Natural killer cell (primary cell): ENCODE data around the gene STIM2. TPM values are rescaled to one million over a fixed set of nuclear protein-coding genes. Genes with fewer than 3 reads are reported as not detected.

Experiments
- ATAC-seq, 3 donors: fragments of 150-1000 bp in 2 of 3; fragments of 200-7000 bp in 1 of 3; cut with Tn5 transposase; 1 replicate in 1 of 3; 2 replicates in 2 of 3; pipeline ENCODE4 v1.10.0; 2021; ENCODE audit warnings: mild to moderate bottlenecking in 2 of 3, moderate library complexity in 2 of 3
- DNase-seq, 2 donors: peaks; one replicate each; pipeline versions ENCODE4 v3.0.0 to v3.0.0-alpha.2; 2013 to 2021; ENCODE audit warnings: mixed read lengths in 1 of 2
- H3K27ac ChIP-seq: one replicate; pipeline ENCODE4 v1.5.1; 2013; ENCODE audit warnings: mild to moderate bottlenecking, low read length
- H3K27me3 ChIP-seq: one replicate; pipeline ENCODE4 v1.6.1; 2013; ENCODE audit warnings: low read length; ENCODE audit not compliant: control insufficient read depth, insufficient read depth
- H3K36me3 ChIP-seq: one replicate; pipeline ENCODE4 v1.6.1; 2013; ENCODE audit warnings: low read length; ENCODE audit not compliant: control insufficient read depth, insufficient read depth
- H3K4me1 ChIP-seq: one replicate; pipeline ENCODE4 v1.6.1; 2013; ENCODE audit warnings: low read length; ENCODE audit not compliant: control insufficient read depth, insufficient read depth
- H3K4me3 ChIP-seq: one replicate; pipeline ENCODE4 v1.5.1; 2013; ENCODE audit warnings: low read length
- H3K9me3 ChIP-seq: one replicate; pipeline ENCODE4 v1.6.1; 2013; ENCODE audit warnings: low read length; ENCODE audit not compliant: control insufficient read depth, insufficient read depth
- H3K27ac Mint-ChIP-seq, 2 donors: one replicate each; pipeline ENCODE4 v1.8.0; 2022; ENCODE audit warnings: mild to moderate bottlenecking in 2 of 2, mixed read lengths in 2 of 2, moderate library complexity in 1 of 2
- H3K27me3 Mint-ChIP-seq, 2 donors: one replicate each; pipeline ENCODE4 v1.8.0; 2022; ENCODE audit warnings: low read depth in 2 of 2, mixed read lengths in 2 of 2
- H3K36me3 Mint-ChIP-seq: one replicate; pipeline ENCODE4 v1.8.0; 2022; ENCODE audit warnings: mixed read lengths
- H3K4me1 Mint-ChIP-seq, 2 donors: one replicate each; pipeline ENCODE4 v1.8.0; 2022; ENCODE audit warnings: mixed read lengths in 2 of 2
- H3K4me3 Mint-ChIP-seq: one replicate; pipeline ENCODE4 v1.8.0; 2022; ENCODE audit warnings: mild to moderate bottlenecking, moderate library complexity, mixed read lengths
- H3K9me3 Mint-ChIP-seq, 2 donors: one replicate each; pipeline ENCODE4 v1.8.0; 2022; ENCODE audit warnings: mixed read lengths in 2 of 2
- WGBS: methylation state at CpG from one replicate; pipeline ENCODE4 v1.1.7; 2013; ENCODE audit warnings: missing lambda C conversion rate; ENCODE audit not compliant: insufficient coverage; 5-methylcytosine and 5-hydroxymethylcytosine counted together
- intact Hi-C: fragments of 100-400 bp; cut with micrococcal nuclease; formaldehyde crosslinking; loops from one replicate; pipeline ENCODE4 v1.14.2; 2022
- total RNA-seq, 4 donors: library from RNA; stranded (reverse); fragments of 120-200 nt in 1 of 4; gene quantifications; one replicate each; pipeline versions ENCODE4 v1.2.3 to v1.2.4, GENCODE V29; 2013 to 2022
- TF ChIP-seq, protein P1 (sequence below): fragments of 200-600 bp; IDR thresholded peaks from one replicate; pipeline ENCODE4 v1.8.0; 2022; ENCODE audit warnings: antibody characterized with exemption

Gene STIM2
- total RNA-seq, 3 donors from 2014 or later (not counting 1 experiment from before 2014, with no cell fraction given), result 98.3 to 104 (median 100) TPM

DNA sequence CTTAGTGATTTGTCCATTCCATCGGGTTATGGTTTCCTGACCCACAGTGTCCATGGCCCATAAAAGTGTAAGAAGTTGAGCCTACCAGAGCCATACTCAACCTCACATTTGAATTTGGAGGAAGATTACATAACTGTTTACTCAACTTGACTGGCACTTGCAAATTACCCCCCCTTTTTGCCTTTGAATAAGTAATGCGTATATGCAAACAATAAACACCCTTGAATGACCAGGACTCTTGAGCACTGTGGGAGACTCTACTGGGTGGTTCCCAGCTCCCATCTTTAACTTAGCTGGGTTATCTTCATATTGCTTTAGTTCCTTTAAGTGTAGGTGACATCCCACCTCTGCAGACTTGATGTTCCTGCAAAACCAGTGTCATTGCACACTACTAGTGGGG is 30.6 kb upstream of the STIM2 start:
- H3K27me3 Mint-ChIP-seq, result peaks cover 4 to 8% of the 10 kb centered on the region in 2 donors
- H3K9me3 Mint-ChIP-seq, result no peaks in the 10 kb centered on the region
- H3K4me1 Mint-ChIP-seq, result no peaks in the 10 kb centered on the region
- TF ChIP-seq, protein P1, sequence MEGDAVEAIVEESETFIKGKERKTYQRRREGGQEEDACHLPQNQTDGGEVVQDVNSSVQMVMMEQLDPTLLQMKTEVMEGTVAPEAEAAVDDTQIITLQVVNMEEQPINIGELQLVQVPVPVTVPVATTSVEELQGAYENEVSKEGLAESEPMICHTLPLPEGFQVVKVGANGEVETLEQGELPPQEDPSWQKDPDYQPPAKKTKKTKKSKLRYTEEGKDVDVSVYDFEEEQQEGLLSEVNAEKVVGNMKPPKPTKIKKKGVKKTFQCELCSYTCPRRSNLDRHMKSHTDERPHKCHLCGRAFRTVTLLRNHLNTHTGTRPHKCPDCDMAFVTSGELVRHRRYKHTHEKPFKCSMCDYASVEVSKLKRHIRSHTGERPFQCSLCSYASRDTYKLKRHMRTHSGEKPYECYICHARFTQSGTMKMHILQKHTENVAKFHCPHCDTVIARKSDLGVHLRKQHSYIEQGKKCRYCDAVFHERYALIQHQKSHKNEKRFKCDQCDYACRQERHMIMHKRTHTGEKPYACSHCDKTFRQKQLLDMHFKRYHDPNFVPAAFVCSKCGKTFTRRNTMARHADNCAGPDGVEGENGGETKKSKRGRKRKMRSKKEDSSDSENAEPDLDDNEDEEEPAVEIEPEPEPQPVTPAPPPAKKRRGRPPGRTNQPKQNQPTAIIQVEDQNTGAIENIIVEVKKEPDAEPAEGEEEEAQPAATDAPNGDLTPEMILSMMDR, result no peak
- no peak overlapping the region for H3K27ac Mint-ChIP-seq
- ATAC-seq (no peak), DNase-seq (no peak)
- no peak overlapping the region for H3K4me3 ChIP-seq
- no peak overlapping the region for H3K4me3 Mint-ChIP-seq
- 83% methylated on average over 2 of the region's 2 CpGs for WGBS
- no peaks in the 10 kb centered on the region for H3K27me3 ChIP-seq
- no peaks in the 10 kb centered on the region for H3K36me3 Mint-ChIP-seq
- H3K27ac ChIP-seq, result no peak overlapping the region
- intact Hi-C loops, result no loop called here
- H3K36me3 ChIP-seq, result no peaks in the 10 kb centered on the region
- H3K4me1 ChIP-seq, result peaks cover 4% of the 10 kb centered on the region
- H3K9me3 ChIP-seq, result no peaks in the 10 kb centered on the region

DNA sequence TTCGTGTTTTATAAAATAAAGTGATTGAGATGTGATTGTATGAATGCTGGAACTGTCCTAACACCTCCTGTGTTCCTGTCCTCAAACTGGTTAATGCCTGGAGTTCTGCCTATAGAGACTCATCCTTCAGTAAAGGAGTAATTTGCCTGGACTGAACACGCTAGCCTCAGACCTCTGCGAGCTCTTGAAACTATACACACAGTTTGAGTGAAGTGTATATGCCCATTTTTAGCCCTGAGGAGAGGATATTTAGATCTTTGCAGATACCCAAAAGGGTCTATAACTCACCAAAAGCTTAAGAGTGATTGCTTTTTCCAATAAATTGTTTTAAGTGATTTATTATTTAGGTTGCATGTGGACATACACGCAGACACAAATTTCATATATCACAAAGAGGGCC is 29.9 kb upstream of the STIM2 start:
- no peak overlapping the region for H3K27ac ChIP-seq
- Mint-ChIP-seq H3K9me3 (no peaks in the 10 kb centered on the region), H3K4me3 (no peak overlapping the region), H3K36me3 (no peaks in the 10 kb centered on the region), H3K27ac (no peak overlapping the region), H3K4me1 (no peaks in the 10 kb centered on the region), H3K27me3 (peaks cover 4 to 8% of the 10 kb centered on the region in 2 donors)
- 90% methylated on average over 3 of the region's 4 CpGs for WGBS
- H3K36me3 ChIP-seq, result no peaks in the 10 kb centered on the region
- ATAC-seq, result no peak
- intact Hi-C loops, result no loop called here
- TF ChIP-seq, protein P1, result no peak
- H3K27me3 ChIP-seq, result no peaks in the 10 kb centered on the region
- H3K9me3 ChIP-seq, result no peaks in the 10 kb centered on the region
- H3K4me3 ChIP-seq, result no peak overlapping the region
- no peak for DNase-seq
- H3K4me1 ChIP-seq, result peaks cover 4% of the 10 kb centered on the region

DNA sequence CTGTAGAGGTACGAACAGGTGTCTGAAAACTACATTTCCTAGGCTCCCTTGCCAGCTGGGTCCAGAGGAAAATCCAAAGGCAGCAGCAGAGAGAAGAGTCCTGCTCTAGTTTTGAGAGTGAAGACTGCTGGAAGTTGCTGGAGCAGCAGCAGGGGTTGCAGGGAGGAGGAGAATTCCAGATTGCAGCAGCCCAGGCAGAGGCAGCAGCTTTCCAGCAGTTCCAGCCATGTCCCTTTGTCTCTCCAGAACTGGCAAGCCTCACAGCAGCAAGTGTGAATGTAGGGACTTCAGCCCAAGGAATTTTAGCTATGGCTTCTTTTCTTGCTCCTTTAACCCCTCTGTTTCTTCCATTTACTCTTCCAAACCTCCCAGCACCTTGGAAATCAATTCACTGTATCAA is 24.1 kb upstream of the STIM2 start:
- Histone ChIP-seq H3K9me3 (no peaks in the 10 kb centered on the region), H3K27me3 (no peaks in the 10 kb centered on the region), H3K4me1 (no peaks in the 10 kb centered on the region), H3K4me3 (no peak overlapping the region), H3K36me3 (no peaks in the 10 kb centered on the region), H3K27ac (no peak overlapping the region)
- Mint-ChIP-seq H3K4me1 (peaks cover 3 to 6% of the 10 kb centered on the region in 2 donors), H3K36me3 (no peaks in the 10 kb centered on the region), H3K4me3 (no peak overlapping the region), H3K27me3 (peaks cover 2 to 4% of the 10 kb centered on the region in 2 donors), H3K9me3 (no peaks in the 10 kb centered on the region), H3K27ac (no peak overlapping the region)
- ATAC-seq (no peak), DNase-seq (no peak)
- 90% methylated on average over 1 of the region's 1 CpG for WGBS
- TF ChIP-seq, protein P1, result no peak
- intact Hi-C loops, result no loop called here
